GM12878 (cell line): ENCODE data around the gene USP46. TPM values are rescaled to one million over a fixed set of nuclear protein-coding genes. Genes with fewer than 3 reads are reported as not detected.

Source experiments
- ATAC-seq: fragments of 200-7000 bp; cut with Tn5 transposase; 3 replicates; pipeline ENCODE4 v1.9.1; 2020; ENCODE audit warnings: mild to moderate bottlenecking, moderate library complexity
- BruUV-seq: library from RNA; stranded (reverse); fragments of 400-500 nt; replicated peaks from 2 replicates; lab custom pipeline; 2021; lab: Mats Ljungman, UMichigan
- CTCF ChIA-PET: fragments of 300-600 bp; sonication (Branson Sonifier 250); formaldehyde crosslinking; extraction: SDS; loops from one replicate; lab custom pipeline; 2021; ENCODE audit warnings: inconsistent platforms; lab: Yijun Ruan, JAX
- POLR2A ChIA-PET: fragments of 350-600 bp; formaldehyde crosslinking; extraction: SDS; loops from one replicate; lab custom pipeline; 2021; ENCODE audit warnings: inconsistent platforms; lab: Charles Lee
- RAD21 ChIA-PET: fragments of 300-600 bp; sonication (Branson Sonifier 250); formaldehyde crosslinking; loops from one replicate; lab custom pipeline; 2023; ENCODE audit warnings: antibody characterized with exemption; ENCODE audit not compliant: unreplicated experiment; lab: Charles Lee
- SMC1A ChIA-PET: fragments of 300-600 bp; sonication (Branson Sonifier 250); formaldehyde crosslinking; loops from one replicate; lab custom pipeline; 2023; ENCODE audit not compliant: unreplicated experiment, uncharacterized antibody; lab: Charles Lee
- DNase-seq: peaks from one replicate; pipeline ENCODE4 v3.0.0-alpha.2; 2011; ENCODE audit warnings: low read depth, low spot score
- FAIRE-seq: peaks from 3 replicates; lab custom pipeline; 2011; peaks lifted over from hg19 to GRCh38; lab: Jason Lieb, UNC
- H2AFZ ChIP-seq: 2 replicates; pipeline ENCODE4 v1.6.0; 2011; ENCODE audit warnings: low read depth, low read length, control low read depth; ENCODE audit not compliant: control insufficient read depth
- H3K27ac ChIP-seq: 2 replicates; pipeline ENCODE4 v1.5.1; 2011; ENCODE audit warnings: control low read depth; ENCODE audit not compliant: control insufficient read depth, insufficient read depth
- H3K27me3 ChIP-seq, 2 experiments: replicated peaks in 1 of 2; 2 replicates each; pipeline versions ENCODE4 v1.6.0 to v1.6.1; 2011; ENCODE audit warnings: low read length in 1 of 2; ENCODE audit not compliant: control insufficient read depth in 2 of 2, insufficient read depth in 2 of 2
- H3K36me3 ChIP-seq, 2 experiments: 2 replicates each; pipeline ENCODE4 v1.5.1; 2011; ENCODE audit warnings: low read length in 1 of 2; ENCODE audit not compliant: control insufficient read depth in 2 of 2, insufficient read depth in 2 of 2
- H3K4me1 ChIP-seq: 2 replicates; pipeline ENCODE4 v1.6.1; 2011; ENCODE audit warnings: mild to moderate bottlenecking, low read length, moderate library complexity, mixed read lengths; ENCODE audit not compliant: control insufficient read depth, insufficient read depth
- H3K4me2 ChIP-seq: 2 replicates; pipeline ENCODE4 v1.6.0; 2011; ENCODE audit warnings: control low read depth; ENCODE audit not compliant: control insufficient read depth, insufficient read depth
- H3K4me3 ChIP-seq: fragments of 200-600 bp; sonication (generic); 2 replicates; pipeline ENCODE4 v1.5.1; 2016
- H3K79me2 ChIP-seq: 2 replicates; pipeline ENCODE4 v1.6.0; 2011; ENCODE audit warnings: low read length; ENCODE audit not compliant: control insufficient read depth, insufficient read depth
- H3K9ac ChIP-seq: 2 replicates; pipeline ENCODE4 v1.8.0; 2011; ENCODE audit warnings: low read length, control low read depth, mixed read lengths; ENCODE audit not compliant: control insufficient read depth, insufficient read depth
- H3K9me3 ChIP-seq: replicated peaks from 3 replicates; pipeline ENCODE4 v1.5.1; 2011; ENCODE audit warnings: mild to moderate bottlenecking, low read length; ENCODE audit not compliant: control insufficient read depth, insufficient read depth
- H4K20me1 ChIP-seq: 2 replicates; pipeline ENCODE4 v1.6.0; 2011; ENCODE audit not compliant: control insufficient read depth, insufficient read depth
- HDAC6 ChIP-seq: fragments of 200-600 bp; sonication (generic); IDR thresholded peaks from one replicate; pipeline ENCODE4 v1.8.0; 2017; ENCODE audit warnings: antibody characterized with exemption; ENCODE audit not compliant: unreplicated experiment
- IRF4 ChIP-seq: IDR thresholded peaks from 2 replicates; pipeline ENCODE4 v1.6.1; 2011; ENCODE audit warnings: low read depth, low read length
- NRF1 ChIP-seq: conservative IDR thresholded peaks from 2 replicates; pipeline ENCODE4 v1.6.1; 2011; ENCODE audit warnings: mild to moderate bottlenecking, low read depth, low read length, improper control_type of control experiment
- STAT1 ChIP-seq: fragments of 450-650 bp; conservative IDR thresholded peaks from 2 replicates; pipeline ENCODE4 v1.6.1; 2014; ENCODE audit warnings: antibody characterized with exemption, mild to moderate bottlenecking
- TAF1 ChIP-seq: IDR thresholded peaks from 2 replicates; pipeline ENCODE4 v1.6.1; 2011; ENCODE audit warnings: mild to moderate bottlenecking, low read depth, low read length, borderline replicate concordance
- ZNF384 ChIP-seq: IDR thresholded peaks from 2 replicates; pipeline ENCODE4 v1.6.1; 2012; ENCODE audit warnings: low read depth, mild to moderate bottlenecking, low read length, improper control_type of control experiment, borderline replicate concordance
- WGBS: methylation state at CpG from one replicate; pipeline ENCODE4 v1.1.6; 2016; ENCODE audit warnings: low lambda C conversion rate; ENCODE audit not compliant: insufficient replicate concordance, insufficient coverage; ENCODE audit errors: missing lambda C conversion rate; 5-methylcytosine and 5-hydroxymethylcytosine counted together
- in situ Hi-C: fragments of 300-500 bp; cut with MboI; formaldehyde crosslinking; loops from 9 replicates; pipeline ENCODE4 v1.14.3; 2018; ENCODE audit warnings: mixed read lengths
- intact Hi-C: fragments of 100-400 bp; cut with micrococcal nuclease; formaldehyde crosslinking; loops from one replicate; pipeline ENCODE4 v1.14.2; 2022; ENCODE audit not compliant: unreplicated experiment
- polyA plus RNA-seq, 11 experiments: library from polyadenylated mRNA; depleted of rRNA in 4 of 11; unstranded in 6 of 11; stranded (reverse) in 5 of 11; fragments of >200 nt; fragmentation: Nextera tagmentation in 4 of 11; fragmentation: Illumina TruSeq in 1 of 11; extraction: Ambion mirVana in 4 of 11; extraction: Trizol in 1 of 11; gene quantifications; 1 replicate in 1 of 11; 2 replicates in 10 of 11; pipeline versions ENCODE4 v1.2.1 to v1.2.3, GENCODE V29; 2011 to 2016; ENCODE audit warnings: inconsistent platforms in 2 of 11, missing spikeins in 2 of 11, low read depth in 1 of 11
- total RNA-seq, 4 experiments: library from RNA; depleted of rRNA in 3 of 4; stranded (reverse); fragments of >200 nt in 3 of 4; fragmentation: Illumina TruSeq in 1 of 4; extraction: Trizol in 1 of 4; gene quantifications; 2 replicates each; pipeline versions ENCODE4 v1.2.1 to v1.2.3, GENCODE V29; 2013 to 2021
- TF ChIP-seq, protein P1 (sequence below): fragments of 450-650 bp; IDR thresholded peaks from 2 replicates; pipeline ENCODE4 v1.6.1; 2016; ENCODE audit warnings: mild to moderate bottlenecking

The USP46 gene
- total and polyA plus RNA-seq, 10 of the 15 experiments (the other 5 are each of a cell fraction or from before 2014, with no cell fraction given) = 5.3 to 20.1 (median 12.0) TPM

DNA sequence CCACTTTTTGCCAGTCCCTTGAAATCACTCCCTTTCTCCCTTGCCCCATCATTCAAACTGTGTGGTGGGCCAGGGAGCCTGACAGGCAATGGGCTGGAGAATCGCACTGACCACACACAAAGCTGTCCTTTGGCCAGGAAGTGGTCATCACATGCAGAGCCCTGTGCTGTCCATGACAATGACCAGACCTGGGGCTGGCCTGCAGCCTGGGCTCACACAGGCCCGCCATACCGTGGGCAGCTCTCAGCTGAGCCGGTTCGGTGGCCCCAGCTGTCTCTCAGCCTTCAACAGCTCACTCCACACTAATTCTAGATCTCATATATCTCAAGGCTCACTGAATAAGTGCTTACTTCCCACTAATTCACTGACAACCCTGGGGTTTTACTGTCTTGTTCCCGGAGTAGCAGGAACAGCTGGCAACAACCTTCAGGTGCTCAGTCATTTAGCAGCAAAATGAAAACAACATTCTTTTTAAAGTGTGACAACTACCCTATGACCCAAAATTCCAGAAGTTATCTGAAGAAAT lies 48.0 kb downstream of the USP46 start:
- BruUV-seq = no TSS peak
- H4K20me1 ChIP-seq = no peaks in the 10 kb centered on the region
- DNase-seq = no peak
- peaks cover 0 to 9% of the 10 kb centered on the region in 2 experiments; a peak in 3 of 4 replicates for H3K36me3 ChIP-seq
- H3K27me3 ChIP-seq = no peaks in the 10 kb centered on the region
- 96% methylated on average over 6 of the region's 6 CpGs for WGBS
- TF ChIP-seq TAF1 = no peak
- FAIRE-seq = no peak
- ChIA-PET CTCF (no interaction called here), RAD21 (no interaction called here), POLR2A (no interaction called here), SMC1A (no interaction called here)
- H3K9ac ChIP-seq = no peak overlapping the region
- H3K4me1 ChIP-seq = no peaks in the 10 kb centered on the region
- ATAC-seq = no peak
- no peak overlapping the region for H3K4me3 ChIP-seq
- H3K27ac ChIP-seq = no peak overlapping the region
- peaks cover 2% of the 10 kb centered on the region; the same call in 2 of the 3 replicates for H3K9me3 ChIP-seq
- H2AFZ ChIP-seq = no peak overlapping the region
- in situ Hi-C loops = no loop called here
- H3K4me2 ChIP-seq = no peak overlapping the region
- intact Hi-C loops = no loop called here
- H3K79me2 ChIP-seq = no peaks in the 10 kb centered on the region; the same call in 1 of the 2 replicates

DNA sequence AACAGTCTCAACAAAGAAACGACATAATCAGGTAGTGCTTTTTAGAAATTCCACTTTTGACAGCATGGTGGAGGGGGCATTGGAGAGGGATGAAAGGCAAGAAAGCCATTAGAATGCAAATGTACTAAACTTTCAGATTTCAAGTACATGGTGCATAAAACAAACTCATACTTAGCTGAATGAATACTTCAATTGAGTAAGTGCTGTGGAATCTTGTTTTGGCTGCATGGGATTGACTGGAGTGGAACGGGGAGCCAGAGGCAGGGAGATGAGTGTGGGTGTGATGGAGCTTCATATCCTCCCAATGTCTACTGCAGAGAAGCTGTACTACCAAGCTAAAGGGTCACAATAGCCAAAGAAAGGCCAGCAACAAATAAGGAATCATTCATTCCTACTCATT lies 52.4 kb downstream of the USP46 start:
- ChIA-PET POLR2A (no interaction called here), RAD21 (interaction anchor here (0.9 kb wide), 1 partner anchor 61 kb away, joined by 3 read pairs; no protein-coding TSS in a partner anchor), SMC1A (no interaction called here), CTCF (interaction anchor here (1.4 kb wide), 1 partner anchor 19 kb away, joined by 3 read pairs; no protein-coding TSS in a partner anchor)
- Histone ChIP-seq H3K9me3 (no peaks in the 10 kb centered on the region), H3K4me1 (no peaks in the 10 kb centered on the region), H3K4me2 (no peak overlapping the region), H2AFZ (no peak overlapping the region), H3K27ac (no peak overlapping the region), H3K79me2 (no peaks in the 10 kb centered on the region), H4K20me1 (no peaks in the 10 kb centered on the region), H3K27me3 (no peaks in the 10 kb centered on the region), H3K36me3 (peaks cover 0 to 14% of the 10 kb centered on the region in 2 experiments), H3K4me3 (no peak overlapping the region), H3K9ac (no peak overlapping the region)
- BruUV-seq = no TSS peak
- FAIRE-seq = no peak
- intact Hi-C loops = no loop called here
- in situ Hi-C loops = no loop called here
- ATAC-seq = no peak
- 100% methylated on average over 2 of the region's 2 CpGs for WGBS
- DNase-seq = no peak
- TF ChIP-seq IRF4 (no peak), STAT1 (no peak), ZNF384 (no peak), HDAC6 (no peak), NRF1 (no peak)
- TF ChIP-seq, protein P1, sequence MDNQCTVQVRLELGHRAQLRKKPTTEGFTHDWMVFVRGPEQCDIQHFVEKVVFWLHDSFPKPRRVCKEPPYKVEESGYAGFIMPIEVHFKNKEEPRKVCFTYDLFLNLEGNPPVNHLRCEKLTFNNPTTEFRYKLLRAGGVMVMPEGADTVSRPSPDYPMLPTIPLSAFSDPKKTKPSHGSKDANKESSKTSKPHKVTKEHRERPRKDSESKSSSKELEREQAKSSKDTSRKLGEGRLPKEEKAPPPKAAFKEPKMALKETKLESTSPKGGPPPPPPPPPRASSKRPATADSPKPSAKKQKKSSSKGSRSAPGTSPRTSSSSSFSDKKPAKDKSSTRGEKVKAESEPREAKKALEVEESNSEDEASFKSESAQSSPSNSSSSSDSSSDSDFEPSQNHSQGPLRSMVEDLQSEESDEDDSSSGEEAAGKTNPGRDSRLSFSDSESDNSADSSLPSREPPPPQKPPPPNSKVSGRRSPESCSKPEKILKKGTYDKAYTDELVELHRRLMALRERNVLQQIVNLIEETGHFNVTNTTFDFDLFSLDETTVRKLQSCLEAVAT = no peak
